ENCODE data around the gene B9D1.

DNA sequence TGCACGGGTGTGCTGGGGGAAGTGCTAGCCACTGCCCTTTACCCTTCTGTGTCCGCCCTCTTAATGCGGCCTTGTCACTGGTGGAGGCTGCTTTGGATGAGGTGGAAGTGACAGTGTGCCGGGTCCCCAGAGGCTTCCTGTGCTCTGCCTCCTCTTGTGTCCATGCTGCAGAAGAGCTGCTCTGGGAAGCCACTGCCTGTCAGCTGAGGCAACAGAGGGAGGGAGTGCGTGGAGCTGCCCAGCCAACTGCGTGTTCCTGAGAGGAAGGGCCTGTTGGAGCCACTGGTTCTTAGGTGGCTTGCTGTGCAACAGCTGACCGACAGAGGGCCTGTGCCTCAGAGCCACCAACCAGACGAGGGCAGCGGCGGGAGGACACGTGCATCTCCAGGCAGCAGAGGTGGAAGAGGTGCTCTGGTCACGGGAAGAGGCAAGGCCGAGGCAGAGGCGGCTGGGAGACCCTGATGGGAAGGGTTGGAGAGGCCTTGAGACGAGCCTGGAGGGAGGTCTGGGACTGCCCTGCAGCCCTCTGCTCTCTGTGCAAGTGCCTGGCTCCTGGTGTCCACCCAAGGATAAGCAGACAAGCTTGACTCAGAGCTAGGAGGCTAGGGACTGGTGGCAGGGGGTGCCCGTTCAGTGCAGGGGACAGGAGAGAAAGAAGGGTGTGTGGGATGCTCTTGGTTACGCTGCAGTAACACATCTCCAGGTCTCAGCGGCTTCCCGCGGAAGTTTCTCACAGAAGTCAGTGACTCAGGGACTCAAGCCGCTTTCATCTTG, 25.4 kb downstream of the B9D1 start:
- TF ChIP-seq, protein P1, sequence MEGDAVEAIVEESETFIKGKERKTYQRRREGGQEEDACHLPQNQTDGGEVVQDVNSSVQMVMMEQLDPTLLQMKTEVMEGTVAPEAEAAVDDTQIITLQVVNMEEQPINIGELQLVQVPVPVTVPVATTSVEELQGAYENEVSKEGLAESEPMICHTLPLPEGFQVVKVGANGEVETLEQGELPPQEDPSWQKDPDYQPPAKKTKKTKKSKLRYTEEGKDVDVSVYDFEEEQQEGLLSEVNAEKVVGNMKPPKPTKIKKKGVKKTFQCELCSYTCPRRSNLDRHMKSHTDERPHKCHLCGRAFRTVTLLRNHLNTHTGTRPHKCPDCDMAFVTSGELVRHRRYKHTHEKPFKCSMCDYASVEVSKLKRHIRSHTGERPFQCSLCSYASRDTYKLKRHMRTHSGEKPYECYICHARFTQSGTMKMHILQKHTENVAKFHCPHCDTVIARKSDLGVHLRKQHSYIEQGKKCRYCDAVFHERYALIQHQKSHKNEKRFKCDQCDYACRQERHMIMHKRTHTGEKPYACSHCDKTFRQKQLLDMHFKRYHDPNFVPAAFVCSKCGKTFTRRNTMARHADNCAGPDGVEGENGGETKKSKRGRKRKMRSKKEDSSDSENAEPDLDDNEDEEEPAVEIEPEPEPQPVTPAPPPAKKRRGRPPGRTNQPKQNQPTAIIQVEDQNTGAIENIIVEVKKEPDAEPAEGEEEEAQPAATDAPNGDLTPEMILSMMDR (IDR thresholded peaks at IDR 0.05 in 2 of 3, conservative IDR thresholded peaks at IDR 0.05 in 1 of 3; ENCODE audit: borderline replicate concordance in 1 of 3, insufficient read depth in 1 of 3, low read depth in 2 of 3, low read length in 2 of 3) = 0 out of 6 replicates have a peak, but pooled peaks of 2 of the 3 experiments have one; percentile 7 to 12
- TF ChIP-seq POLR2AphosphoS5 (IDR thresholded peaks at IDR 0.05; ENCODE audit: low read depth, low read length) (no peak), POLR2A (IDR thresholded peaks at IDR 0.05; ENCODE audit: borderline replicate concordance, extremely low read depth, insufficient read depth, insufficient read length) (no peak), YY1 (IDR thresholded peaks at IDR 0.05; ENCODE audit: extremely low read depth, insufficient replicate concordance, low read depth, low read length) (no peak), FOSL1 (IDR thresholded peaks at IDR 0.05; ENCODE audit: low read depth) (no peak), EGR1 (IDR thresholded peaks at IDR 0.05; ENCODE audit: low read depth) (no peak), ELF1 (IDR thresholded peaks at IDR 0.05; ENCODE audit: borderline replicate concordance, low read depth) (no peak), TCF7L2 (IDR thresholded peaks at IDR 0.05; ENCODE audit: borderline replicate concordance, extremely low read depth, insufficient read depth, insufficient read length) (no peak), CEBPB (IDR thresholded peaks at IDR 0.05; ENCODE audit: low read depth) (no peak), EZH2 (IDR thresholded peaks at IDR 0.05) (no peak)
- TF ChIP-seq, protein P2, sequence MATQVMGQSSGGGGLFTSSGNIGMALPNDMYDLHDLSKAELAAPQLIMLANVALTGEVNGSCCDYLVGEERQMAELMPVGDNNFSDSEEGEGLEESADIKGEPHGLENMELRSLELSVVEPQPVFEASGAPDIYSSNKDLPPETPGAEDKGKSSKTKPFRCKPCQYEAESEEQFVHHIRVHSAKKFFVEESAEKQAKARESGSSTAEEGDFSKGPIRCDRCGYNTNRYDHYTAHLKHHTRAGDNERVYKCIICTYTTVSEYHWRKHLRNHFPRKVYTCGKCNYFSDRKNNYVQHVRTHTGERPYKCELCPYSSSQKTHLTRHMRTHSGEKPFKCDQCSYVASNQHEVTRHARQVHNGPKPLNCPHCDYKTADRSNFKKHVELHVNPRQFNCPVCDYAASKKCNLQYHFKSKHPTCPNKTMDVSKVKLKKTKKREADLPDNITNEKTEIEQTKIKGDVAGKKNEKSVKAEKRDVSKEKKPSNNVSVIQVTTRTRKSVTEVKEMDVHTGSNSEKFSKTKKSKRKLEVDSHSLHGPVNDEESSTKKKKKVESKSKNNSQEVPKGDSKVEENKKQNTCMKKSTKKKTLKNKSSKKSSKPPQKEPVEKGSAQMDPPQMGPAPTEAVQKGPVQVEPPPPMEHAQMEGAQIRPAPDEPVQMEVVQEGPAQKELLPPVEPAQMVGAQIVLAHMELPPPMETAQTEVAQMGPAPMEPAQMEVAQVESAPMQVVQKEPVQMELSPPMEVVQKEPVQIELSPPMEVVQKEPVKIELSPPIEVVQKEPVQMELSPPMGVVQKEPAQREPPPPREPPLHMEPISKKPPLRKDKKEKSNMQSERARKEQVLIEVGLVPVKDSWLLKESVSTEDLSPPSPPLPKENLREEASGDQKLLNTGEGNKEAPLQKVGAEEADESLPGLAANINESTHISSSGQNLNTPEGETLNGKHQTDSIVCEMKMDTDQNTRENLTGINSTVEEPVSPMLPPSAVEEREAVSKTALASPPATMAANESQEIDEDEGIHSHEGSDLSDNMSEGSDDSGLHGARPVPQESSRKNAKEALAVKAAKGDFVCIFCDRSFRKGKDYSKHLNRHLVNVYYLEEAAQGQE (IDR thresholded peaks at IDR 0.05; ENCODE audit: low read depth) = no peak
- TF ChIP-seq, protein P3, sequence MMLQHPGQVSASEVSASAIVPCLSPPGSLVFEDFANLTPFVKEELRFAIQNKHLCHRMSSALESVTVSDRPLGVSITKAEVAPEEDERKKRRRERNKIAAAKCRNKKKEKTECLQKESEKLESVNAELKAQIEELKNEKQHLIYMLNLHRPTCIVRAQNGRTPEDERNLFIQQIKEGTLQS (IDR thresholded peaks at IDR 0.05) = no peak
- TF ChIP-seq, protein P4, sequence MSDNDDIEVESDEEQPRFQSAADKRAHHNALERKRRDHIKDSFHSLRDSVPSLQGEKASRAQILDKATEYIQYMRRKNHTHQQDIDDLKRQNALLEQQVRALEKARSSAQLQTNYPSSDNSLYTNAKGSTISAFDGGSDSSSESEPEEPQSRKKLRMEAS (IDR thresholded peaks at IDR 0.05) = no peak

All from HCT116 (cell line).